MG63 (cell line): ENCODE data around the gene PGRMC2. TPM values are rescaled to one million over a fixed set of nuclear protein-coding genes. Genes with fewer than 3 reads are reported as not detected.

Experiments
- total RNA-seq: library from RNA; depleted of rRNA; stranded (reverse); fragments of >200 nt; shearing (Covaris generic); gene quantifications from 2 replicates; pipeline ENCODE4 v1.2.3, GENCODE V29; 2014; ENCODE audit warnings: low replicate concordance; rRNA removed

Gene PGRMC2
- total RNA-seq, 1 experiment from 2014 or later: 40.0 TPM

Other genes starting within 250 kb of the PGRMC2 start
- gene LARP1B, start 226.5 kb downstream of the PGRMC2 start, total RNA-seq: 13.5 and 17.6 TPM in 2 replicates